IMR-90 (cell line): ENCODE measurements around the gene CETN3.

Experiments used
- CEBPB ChIP-seq: IDR thresholded peaks from 2 replicates; pipeline ENCODE4 v1.6.1; 2012; ENCODE audit warnings: low read depth, low read length, improper control_type of control experiment
- CTCF ChIP-seq: conservative IDR thresholded peaks from 2 replicates; pipeline ENCODE4 v1.5.1; 2012; ENCODE audit warnings: mild to moderate bottlenecking, low read depth, low read length, improper control_type of control experiment
- ELK1 ChIP-seq: fragments of 150-350 bp; IDR thresholded peaks from 2 replicates; pipeline ENCODE4 v1.6.1; 2016; ENCODE audit warnings: low read depth, mild to moderate bottlenecking, low read length, moderate library complexity, borderline replicate concordance
- POLR2A ChIP-seq: IDR thresholded peaks from 2 replicates; pipeline ENCODE4 v1.6.1; 2012; ENCODE audit warnings: mild to moderate bottlenecking, low read depth, low read length
- RCOR1 ChIP-seq: IDR thresholded peaks from 2 replicates; pipeline ENCODE4 v1.6.1; 2012; ENCODE audit warnings: mild to moderate bottlenecking, low read length, improper control_type of control experiment; ENCODE audit not compliant: insufficient replicate concordance
- USF2 ChIP-seq: fragments of 150-350 bp; IDR thresholded peaks from 2 replicates; pipeline ENCODE4 v1.6.1; 2017; ENCODE audit warnings: mild to moderate bottlenecking, antibody characterized with exemption, low read length, low read depth

- TF ChIP-seq POLR2A (no peak), CTCF (no peak), ELK1 (no peak), USF2 (no peak), RCOR1 (no peak), CEBPB (no peak)
These were observed 25.7 kb downstream of the CETN3 start for GRCh38 chr5:90383903-90384302.
